NCI-H2029 treated with DMSO at 0.1 percent for 48 hours (cell line): ENCODE data around the gene SRD5A1.
A peak's percentile ranks its signal among the peaks of the same experiment; 100 is the strongest.
"Not testable (repeated sequence)": the region's sequence is repeated elsewhere in the genome, so short reads cannot be mapped to it uniquely, and the experiment has no call there.

Source experiments
- DNase-seq: peaks from one replicate; lab custom pipeline; 2025; lab: John Stamatoyannopoulos, UW

The SRD5A1 gene

GRCh38 chr5:6644794-6645241 lies 11.6 kb downstream of the SRD5A1 start:
- no peak for DNase-seq

GRCh38 chr5:6645571-6646362 lies 12.5 kb downstream of the SRD5A1 start:
- not testable (repeated sequence) for DNase-seq

GRCh38 chr5:6649186-6649585 lies 15.9 kb downstream of the SRD5A1 start:
- DNase-seq, result no peak

GRCh38 chr5:6649681-6650080 lies 16.4 kb downstream of the SRD5A1 start:
- DNase-seq, result no peak

GRCh38 chr5:6652025-6652424 lies 18.8 kb downstream of the SRD5A1 start:
- no peak for DNase-seq

GRCh38 chr5:6655432-6655831 lies 22.2 kb downstream of the SRD5A1 start:
- no peak for DNase-seq

- DNase-seq, result no peak
Measured at GRCh38 chr5:6656680-6657079, 23.4 kb downstream of the SRD5A1 start.

- no peak for DNase-seq
Measured at GRCh38 chr5:6659941-6660684, 26.9 kb downstream of the SRD5A1 start.

- no peak for DNase-seq
Measured at GRCh38 chr5:6660688-6661087, 27.4 kb downstream of the SRD5A1 start.

- no peak for DNase-seq
Measured at GRCh38 chr5:6666762-6667161, 33.5 kb downstream of the SRD5A1 start.

- no peak for DNase-seq
Measured at GRCh38 chr5:6667648-6668047, 34.4 kb downstream of the SRD5A1 start.

- not testable (repeated sequence) for DNase-seq
Measured at GRCh38 chr5:6668717-6669116, 35.5 kb downstream of the SRD5A1 start.

- DNase-seq, result no peak
Measured at GRCh38 chr5:6673031-6673430, 39.8 kb downstream of the SRD5A1 start.

- DNase-seq, result no peak
Measured at GRCh38 chr5:6673963-6674362, 40.7 kb downstream of the SRD5A1 start.

- peak; percentile 2 for DNase-seq
Measured at GRCh38 chr5:6674421-6674820, 41.2 kb downstream of the SRD5A1 start.

- DNase-seq, result no peak
Measured at GRCh38 chr5:6674886-6675285, 41.6 kb downstream of the SRD5A1 start.

GRCh38 chr5:6675784-6676491 lies 42.7 kb downstream of the SRD5A1 start:
- DNase-seq, result no peak

- no peak for DNase-seq
Measured at GRCh38 chr5:6676702-6677101, 43.5 kb downstream of the SRD5A1 start.

GRCh38 chr5:6678385-6678784 lies 45.1 kb downstream of the SRD5A1 start:
- DNase-seq, result no peak

GRCh38 chr5:6680922-6681321 lies 47.7 kb downstream of the SRD5A1 start:
- DNase-seq, result no peak

- DNase-seq, result no peak
Measured at GRCh38 chr5:6681682-6682081, 48.4 kb downstream of the SRD5A1 start.

GRCh38 chr5:6682239-6682638 lies 49.0 kb downstream of the SRD5A1 start:
- no peak for DNase-seq

GRCh38 chr5:6683241-6683640 lies 50.0 kb downstream of the SRD5A1 start:
- no peak for DNase-seq
